Ovary (tissue), 9 donors: ENCODE data around the gene NECTIN1. TPM values are rescaled to one million over a fixed set of nuclear protein-coding genes. Genes with fewer than 3 reads are reported as not detected.

Experiments
- DNase-seq, 5 donors: peaks; one replicate each; pipeline ENCODE4 v3.0.0-alpha.2; 2019 to 2020
- H3K27ac ChIP-seq, 2 donors: fragments of 200-600 bp; one replicate each; pipeline versions ENCODE4 v1.5.1 to v1.8.0; 2019 to 2022
- H3K27me3 ChIP-seq: fragments of 200-600 bp; one replicate; pipeline ENCODE4 v1.8.0; 2022
- H3K36me3 ChIP-seq: fragments of 200-600 bp; sonication (generic); one replicate; pipeline ENCODE4 v1.5.1; 2019
- H3K4me1 ChIP-seq: one replicate; pipeline ENCODE4 v1.8.1; 2013; ENCODE audit warnings: mild to moderate bottlenecking, moderate library complexity; ENCODE audit not compliant: insufficient read depth
- H3K4me3 ChIP-seq: fragments of 200-600 bp; sonication (generic); one replicate; pipeline ENCODE4 v1.5.1; 2017
- H3K9me3 ChIP-seq, 2 donors: fragments of 200-600 bp in 1 of 2; sonication (generic) in 1 of 2; one replicate each; pipeline versions ENCODE4 v1.5.1 to v1.8.1; 2013 to 2019; ENCODE audit warnings: mild to moderate bottlenecking in 1 of 2, moderate library complexity in 1 of 2
- CTCF ChIP-seq, 3 donors: fragments of 450-650 bp in 2 of 3; fragments of 200-600 bp in 1 of 3; IDR thresholded peaks; one replicate each; pipeline versions ENCODE4 v1.5.1 to v1.8.0; 2016 to 2022; ENCODE audit warnings: antibody characterized with exemption in 3 of 3, mild to moderate bottlenecking in 1 of 3
- EP300 ChIP-seq: sonication (generic); formaldehyde crosslinking; IDR thresholded peaks from one replicate; pipeline ENCODE4 v1.6.1; 2017; ENCODE audit warnings: antibody characterized with exemption
- POLR2A ChIP-seq: fragments of 450-650 bp; IDR thresholded peaks from one replicate; pipeline ENCODE4 v1.6.1; 2017; ENCODE audit warnings: antibody characterized with exemption, mild to moderate bottlenecking, moderate library complexity
- WGBS, 3 donors: extraction: QIAGEN DNeasy Blood & Tissue Kit in 1 of 3; methylation state at CpG; one replicate each; pipeline versions ENCODE4 v1.1.5 to v1.1.7; 2013 to 2017; 5-methylcytosine and 5-hydroxymethylcytosine counted together
- intact Hi-C, 4 donors: fragments of 100-400 bp; cut with DNase I; formaldehyde crosslinking; loops; one replicate each; pipeline versions ENCODE4 v1.11.0 to v1.15.1; 2022 to 2023
- polyA plus RNA-seq, 2 donors: library from polyadenylated mRNA; stranded (reverse); fragments of 200-250 nt in 1 of 2; fragments of 350-450 nt in 1 of 2; fragmentation: Illumina TruSeq in 1 of 2; extraction: RNeasy Lipid Tissue Mini Kit (QIAGEN cat#74804) in 1 of 2; gene quantifications; one replicate each; pipeline ENCODE4 v1.2.3, GENCODE V29; 2013 to 2014
- total RNA-seq, 7 donors: library from RNA; depleted of rRNA in 2 of 7; stranded (reverse); fragments of >200 nt in 2 of 7; fragmentation: NEBNext Ultra II Directional in 3 of 7; extraction: Animal tissue kit (Norgen Biotek cat#: 25700) in 3 of 7; gene quantifications; one replicate each; pipeline versions ENCODE4 v1.1.0 to v1.2.4, GENCODE V29; 2016 to 2023
- donor health status: DM: no; HTN: no; CAD: no; lungs with moderate emphysema.
- donor health status: DM: no; HTN: no; CAD: no.
- donor health status: Bipolar disorder and iron deficiency.
- donor health status: DM: yes; HTN: yes; CAD: no.
- donor health status: DM: no; HTN: no; CAD: no.
- donor health status: DM: yes; HTN: yes; CAD: no.

NECTIN1 gene
- total and polyA plus RNA-seq, 9 donors = 1.5 to 12.1 (median 5.7) TPM

DNA sequence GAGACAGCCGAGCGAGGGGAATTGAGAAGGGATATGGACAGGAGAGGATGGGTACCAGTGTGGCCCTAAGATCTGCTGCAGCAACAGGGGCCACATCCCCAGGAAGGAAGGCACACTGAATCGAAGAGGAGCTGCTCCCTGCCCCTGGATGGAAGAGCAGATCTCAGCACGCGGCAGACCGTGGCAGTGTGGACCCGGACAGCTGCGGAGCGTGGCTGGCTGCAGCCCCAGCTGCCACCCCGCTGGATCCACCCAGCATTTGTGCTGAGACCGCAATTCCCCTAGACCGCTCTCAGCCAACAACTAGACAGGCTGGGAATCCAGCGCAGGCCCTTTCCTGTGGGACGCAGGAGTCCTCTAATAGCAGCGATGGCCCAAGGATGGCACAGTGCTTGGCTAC lies 94.7 kb downstream of the NECTIN1 start:
- no peaks in the 10 kb centered on the region for H3K9me3 ChIP-seq
- no peaks in the 10 kb centered on the region for H3K36me3 ChIP-seq
- no peak overlapping the region for H3K27ac ChIP-seq
- H3K4me3 ChIP-seq = no peak overlapping the region
- H3K4me1 ChIP-seq = no peaks in the 10 kb centered on the region
- WGBS, 3 donors = 85 to 91% (median 90%) methylated on average over 15 of the region's 15 CpGs
- TF ChIP-seq EP300 (no peak), POLR2A (no peak), CTCF (IDR thresholded peaks at IDR 0.05) (no peak)
- DNase-seq = no peak
- intact Hi-C loops = no loop called here
- H3K27me3 ChIP-seq = no peaks in the 10 kb centered on the region

DNA sequence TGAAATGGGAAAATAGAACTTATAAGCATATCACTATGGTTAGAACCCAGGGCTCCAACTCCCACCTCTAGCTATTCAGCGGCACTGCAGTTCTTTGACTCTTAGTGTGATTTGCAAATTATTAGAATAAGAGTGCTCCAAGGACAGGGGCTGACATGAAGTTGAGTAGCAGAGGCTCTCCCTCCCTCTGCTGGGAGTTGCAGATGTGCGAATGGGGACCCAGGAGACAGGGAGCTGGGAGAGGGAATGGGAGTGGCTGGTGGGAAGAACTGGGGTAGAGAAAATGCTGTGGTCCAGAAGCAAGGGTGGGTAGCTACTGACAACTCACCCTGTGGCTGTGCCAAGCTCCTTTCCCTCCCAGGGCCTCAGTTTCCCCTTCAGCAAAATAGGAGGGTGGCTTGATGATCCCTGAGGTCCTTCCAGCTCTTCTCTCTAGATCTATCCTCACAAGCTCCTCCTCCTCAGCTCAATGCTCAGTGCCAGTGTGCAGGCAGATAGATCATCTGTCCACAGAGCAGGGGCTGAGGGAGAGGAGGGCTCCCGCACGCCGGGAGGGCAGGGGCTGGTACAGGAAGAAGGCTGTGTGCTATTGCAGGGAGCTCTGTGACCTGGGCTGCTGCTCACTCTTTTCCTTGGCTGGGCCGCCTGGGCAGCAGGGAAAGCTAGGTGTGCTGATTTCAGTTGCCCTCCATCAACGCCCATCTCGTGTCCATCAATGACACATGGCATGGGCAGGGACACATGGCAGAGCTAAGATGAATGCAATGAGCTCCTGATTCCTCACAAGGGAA lies 99.0 kb downstream of the NECTIN1 start:
- Histone ChIP-seq H3K36me3 (no peaks in the 10 kb centered on the region), H3K27me3 (no peaks in the 10 kb centered on the region), H3K27ac (no peak overlapping the region), H3K4me3 (no peak overlapping the region), H3K4me1 (no peaks in the 10 kb centered on the region), H3K9me3 (no peaks in the 10 kb centered on the region)
- no peak for TF ChIP-seq EP300
- TF ChIP-seq CTCF (IDR thresholded peaks at IDR 0.05) = no peak
- TF ChIP-seq POLR2A = no peak
- no peak for DNase-seq
- 66 to 77% (median 70%) methylated on average over 8 of the region's 8 CpGs for WGBS, 3 donors
- intact Hi-C loops = no loop called here

GRCh38 chr11:119629085-119629484 lies 99.9 kb downstream of the NECTIN1 start:
- no peak for DNase-seq
- no peaks in the 10 kb centered on the region for H3K27me3 ChIP-seq
- TF ChIP-seq CTCF (IDR thresholded peaks at IDR 0.05) = no peak
- TF ChIP-seq EP300 = no peak
- no peak for TF ChIP-seq POLR2A
- no peaks in the 10 kb centered on the region for H3K36me3 ChIP-seq
- 67 to 86% (median 73%) methylated on average over 8 to 9 of the region's 9 CpGs for WGBS, 3 donors
- no peaks in the 10 kb centered on the region for H3K4me1 ChIP-seq
- H3K4me3 ChIP-seq = no peak overlapping the region
- H3K9me3 ChIP-seq = no peaks in the 10 kb centered on the region
- intact Hi-C loops = no loop called here
- H3K27ac ChIP-seq = no peak overlapping the region

- no peaks in the 10 kb centered on the region for H3K36me3 ChIP-seq
These were observed 101.7 kb downstream of the NECTIN1 start for GRCh38 chr11:119627286-119627685.

More at GRCh38 chr11:119627286-119627685, 101.7 kb downstream of the NECTIN1 start:
- H3K4me1 ChIP-seq = no peaks in the 10 kb centered on the region
- WGBS, 3 donors = 53 to 64% (median 57%) methylated on average over 6 of the region's 6 CpGs
- no peak for DNase-seq
- no peaks in the 10 kb centered on the region for H3K9me3 ChIP-seq
- no peak for TF ChIP-seq CTCF (IDR thresholded peaks at IDR 0.05)
- TF ChIP-seq EP300 = no peak
- no peak for TF ChIP-seq POLR2A
- no peaks in the 10 kb centered on the region for H3K27me3 ChIP-seq
- no peak overlapping the region for H3K4me3 ChIP-seq
- intact Hi-C loops = no loop called here
- H3K27ac ChIP-seq = no peak overlapping the region
